SW480 (cell line): Measurements from ENCODE around the gene RAC3.

ENCODE experiments used
- DNase-seq: peaks from one replicate; pipeline ENCODE4 v3.0.0-alpha.2; 2016; ENCODE audit warnings: low spot score

RAC3 gene

GRCh38 chr17:82076785-82077591 lies 45.5 kb downstream of the RAC3 start:
- DNase-seq = no peak

DNA sequence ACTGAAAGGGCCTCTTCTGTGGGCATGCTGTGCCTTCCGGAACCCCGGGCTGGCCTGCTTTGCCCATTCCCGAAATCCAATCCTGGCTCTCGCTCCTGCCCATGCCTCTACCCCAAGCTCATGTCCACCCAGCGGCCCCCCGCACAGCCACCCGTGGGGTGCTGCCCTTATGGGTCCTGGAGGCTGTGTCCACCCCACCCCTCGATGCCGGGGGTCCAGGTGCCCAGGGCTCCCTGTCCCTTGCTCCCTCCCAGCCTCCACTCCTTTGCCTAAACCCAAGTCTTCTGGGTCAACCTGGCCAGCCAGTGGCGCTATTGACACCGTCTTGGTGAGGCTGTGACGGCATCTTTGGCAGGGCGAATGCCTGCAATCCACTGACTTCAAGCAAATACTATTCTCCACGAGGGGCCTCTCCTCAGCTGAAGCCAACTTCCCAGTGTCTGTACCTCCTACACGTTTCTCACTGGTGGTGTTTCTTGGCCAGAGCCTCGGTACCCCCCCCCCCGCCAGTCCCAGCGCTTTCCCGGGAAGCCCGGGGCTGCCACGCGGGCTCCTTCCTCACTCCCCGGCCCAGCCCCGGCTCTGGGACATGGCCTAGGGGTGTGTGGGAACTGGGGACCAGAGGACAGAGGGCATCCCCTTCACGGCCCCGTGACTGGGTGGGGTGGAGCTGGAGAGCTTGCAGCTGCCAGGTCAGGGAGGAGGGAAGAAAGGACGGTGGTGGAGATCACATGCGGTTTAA lies 46.3 kb downstream of the RAC3 start:
- no peak for DNase-seq

DNA sequence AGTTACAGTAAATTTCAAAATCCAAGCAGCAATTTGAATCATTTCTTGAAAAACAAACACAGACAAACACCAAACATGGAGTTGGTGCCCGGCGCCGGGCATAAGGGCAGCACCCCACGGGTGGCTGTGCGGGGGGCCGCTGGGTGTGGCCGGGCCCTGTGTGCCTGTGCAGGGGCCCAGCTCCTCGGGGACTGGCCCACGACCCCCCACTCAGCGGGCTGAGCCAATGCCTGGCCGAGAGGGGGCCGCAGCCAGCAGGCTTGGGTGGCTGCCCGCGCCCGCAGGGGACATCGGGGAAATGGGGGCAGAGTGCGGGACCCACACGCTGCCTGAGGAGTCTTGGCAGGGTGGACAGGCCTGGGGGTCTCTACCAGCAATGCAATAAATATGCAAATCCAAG lies 47.0 kb downstream of the RAC3 start:
- no peak for DNase-seq

DNA sequence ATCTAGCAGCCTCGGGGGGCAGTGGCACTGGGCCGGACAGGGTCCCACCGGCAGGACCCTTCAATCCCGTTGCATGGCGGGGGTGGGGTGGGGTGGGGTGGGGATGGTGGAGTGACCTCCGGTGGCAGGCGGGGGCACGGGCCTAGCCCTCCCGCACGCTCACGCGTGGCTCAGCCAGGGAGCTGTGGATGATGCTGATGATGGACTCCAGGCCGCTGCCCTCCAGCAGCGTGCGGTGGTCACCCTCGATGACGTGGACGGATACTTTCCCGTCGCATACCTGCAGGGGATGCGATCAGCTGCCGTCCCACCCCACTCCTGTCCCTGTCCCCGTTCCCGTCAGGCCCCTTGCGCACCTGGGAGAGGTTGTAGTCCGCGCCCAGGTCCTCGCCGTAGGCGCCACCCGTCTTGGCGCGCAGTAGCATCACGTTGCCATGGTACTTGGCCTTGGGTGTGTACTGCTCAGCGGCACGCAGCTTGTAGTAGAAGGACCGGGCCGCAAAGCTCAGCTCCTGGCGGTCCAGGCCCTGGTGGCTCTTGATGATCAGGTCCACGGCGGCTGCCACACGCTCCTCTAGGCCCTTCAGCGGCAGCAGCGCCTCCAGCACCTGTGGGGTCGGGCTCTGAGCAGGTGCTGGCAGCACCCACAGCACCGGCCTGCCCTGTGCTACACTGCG lies 47.7 kb downstream of the RAC3 start:
- no peak for DNase-seq

GRCh38 chr17:82080048-82080788 lies 48.7 kb downstream of the RAC3 start:
- DNase-seq = no peak

DNA sequence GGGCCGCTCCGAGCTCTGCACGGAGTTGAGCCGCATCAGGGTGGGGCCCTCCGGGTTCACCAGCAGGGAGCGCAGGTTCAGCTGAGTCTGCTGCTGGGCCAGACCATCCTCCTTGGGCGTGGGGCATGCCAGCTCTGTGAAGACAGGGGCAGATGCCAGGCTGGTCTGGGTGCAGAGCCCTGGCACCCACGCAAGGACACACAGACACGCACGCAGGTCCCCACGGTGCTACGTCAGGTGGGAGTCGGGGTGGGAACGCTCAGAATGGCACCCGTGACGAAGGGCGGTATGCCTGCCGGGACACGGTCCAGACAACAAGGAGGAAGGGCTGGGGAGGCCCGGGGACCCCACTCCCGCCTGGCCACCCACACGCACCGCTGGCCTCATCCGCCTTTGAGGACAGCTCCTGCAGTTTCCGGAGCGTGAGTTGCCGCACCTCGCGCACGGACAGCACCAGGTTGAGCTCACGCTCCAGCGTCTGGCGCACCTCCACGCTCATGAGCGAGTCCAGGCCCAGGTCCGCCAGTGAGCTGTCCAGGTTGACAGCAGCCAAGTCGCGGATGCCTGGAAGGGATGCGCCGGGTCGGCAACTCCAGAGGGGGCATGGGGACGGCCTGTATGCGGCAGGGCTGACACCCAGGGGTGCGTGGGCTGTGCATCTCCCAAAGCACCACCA lies 49.4 kb downstream of the RAC3 start:
- DNase-seq = no peak

DNA sequence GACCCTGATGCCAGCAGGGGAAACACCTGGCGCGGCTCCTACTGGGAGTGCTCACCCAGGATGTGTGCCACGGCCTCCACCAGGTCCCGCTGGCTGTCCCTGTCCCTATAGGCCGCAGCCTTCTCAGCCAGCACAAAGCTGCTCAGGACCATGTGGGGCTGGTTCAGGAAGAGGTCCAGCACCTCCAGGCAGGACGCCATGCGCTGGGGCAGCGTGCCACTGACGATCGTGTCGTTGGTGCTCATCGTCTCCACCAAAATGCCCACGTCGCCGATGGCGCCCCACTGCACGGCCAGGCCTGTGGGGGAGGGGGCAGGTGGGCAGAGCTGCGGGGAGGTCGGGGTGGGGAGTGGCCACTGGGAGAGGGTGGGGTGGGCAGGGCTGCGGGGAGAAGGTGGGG lies 50.1 kb downstream of the RAC3 start:
- no peak for DNase-seq

- DNase-seq = no peak
These were observed 50.5 kb downstream of the RAC3 start for GRCh38 chr17:82081966-82082365.

DNA sequence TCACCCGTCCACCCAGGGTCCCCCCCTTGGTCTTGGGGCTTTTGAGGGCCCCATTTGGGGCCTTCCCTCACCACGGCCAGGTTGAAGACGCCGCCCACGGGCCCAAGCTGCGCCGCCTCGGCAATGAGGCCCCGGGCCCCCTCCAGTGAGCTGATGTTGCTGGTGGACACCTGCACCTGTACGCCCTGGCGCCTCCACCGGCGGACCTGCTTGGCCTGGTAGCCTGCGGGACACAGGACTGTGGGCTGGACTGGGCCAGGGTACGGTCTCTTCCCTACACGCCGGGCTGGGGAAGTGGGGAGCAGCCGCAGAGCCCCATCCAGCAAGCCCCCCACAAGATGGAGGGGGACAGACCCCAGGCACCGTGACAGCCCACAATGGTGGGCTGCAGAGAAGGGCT lies 51.0 kb downstream of the RAC3 start:
- DNase-seq = no peak

DNA sequence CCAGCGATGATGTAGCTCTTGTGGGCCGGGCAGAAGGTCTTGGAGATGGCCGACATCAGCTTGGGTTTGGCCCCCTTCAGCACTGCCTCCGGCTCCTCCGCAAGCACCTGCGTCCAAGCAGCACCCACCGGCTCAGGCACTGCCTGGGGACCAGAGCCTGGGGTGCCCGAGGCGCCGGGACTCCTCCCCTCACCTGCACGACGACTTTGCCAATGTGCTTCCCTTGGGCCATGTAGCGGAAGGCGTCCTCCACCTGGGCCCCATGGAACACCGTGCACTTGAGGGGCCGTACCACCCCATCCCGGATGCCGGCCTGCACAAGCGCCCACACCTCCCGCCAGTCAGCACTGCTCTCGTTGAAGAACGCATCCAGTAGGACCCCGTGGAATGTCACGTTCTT lies 51.5 kb downstream of the RAC3 start:
- no peak for DNase-seq
